CD4-positive, alpha-beta T cell treated with Interleukin-2 at 100 ng/mL for 4 hours (primary cell): ENCODE measurements around the gene HOXD4.

Experiments used
- DNase-seq: peaks from one replicate; pipeline ENCODE4 v3.0.0-alpha.2; 2020; ENCODE audit warnings: low spot score

HOXD4 gene

GRCh38 chr2:176188774-176189680 is 37.7 kb downstream of the HOXD4 start:
- no peak for DNase-seq

- no peak for DNase-seq
Measured at GRCh38 chr2:176189681-176190641, 38.6 kb downstream of the HOXD4 start.

- DNase-seq = no peak
Measured at GRCh38 chr2:176192351-176192750, 41.0 kb downstream of the HOXD4 start.

- DNase-seq = no peak
Measured at GRCh38 chr2:176193048-176193447, 41.7 kb downstream of the HOXD4 start.

GRCh38 chr2:176199902-176200301 is 48.6 kb downstream of the HOXD4 start:
- no peak for DNase-seq

GRCh38 chr2:176200971-176201370 is 49.6 kb downstream of the HOXD4 start:
- DNase-seq = no peak

- DNase-seq = no peak
Measured at GRCh38 chr2:176202491-176202890, 51.1 kb downstream of the HOXD4 start.
